Activated CD4-positive, alpha-beta T cell treated with anti-CD3 and anti-CD28 coated beads, Interleukin-2, amount 50 U/mL, for 1 hour (primary cell): ENCODE measurements around the gene PALLD.
"Not testable (repeated sequence)": the region's sequence is repeated elsewhere in the genome, so short reads cannot be mapped to it uniquely, and the experiment has no call there.

Experiments
- DNase-seq: peaks from one replicate; pipeline ENCODE4 v3.0.0-alpha.2; 2020

Gene PALLD

DNA sequence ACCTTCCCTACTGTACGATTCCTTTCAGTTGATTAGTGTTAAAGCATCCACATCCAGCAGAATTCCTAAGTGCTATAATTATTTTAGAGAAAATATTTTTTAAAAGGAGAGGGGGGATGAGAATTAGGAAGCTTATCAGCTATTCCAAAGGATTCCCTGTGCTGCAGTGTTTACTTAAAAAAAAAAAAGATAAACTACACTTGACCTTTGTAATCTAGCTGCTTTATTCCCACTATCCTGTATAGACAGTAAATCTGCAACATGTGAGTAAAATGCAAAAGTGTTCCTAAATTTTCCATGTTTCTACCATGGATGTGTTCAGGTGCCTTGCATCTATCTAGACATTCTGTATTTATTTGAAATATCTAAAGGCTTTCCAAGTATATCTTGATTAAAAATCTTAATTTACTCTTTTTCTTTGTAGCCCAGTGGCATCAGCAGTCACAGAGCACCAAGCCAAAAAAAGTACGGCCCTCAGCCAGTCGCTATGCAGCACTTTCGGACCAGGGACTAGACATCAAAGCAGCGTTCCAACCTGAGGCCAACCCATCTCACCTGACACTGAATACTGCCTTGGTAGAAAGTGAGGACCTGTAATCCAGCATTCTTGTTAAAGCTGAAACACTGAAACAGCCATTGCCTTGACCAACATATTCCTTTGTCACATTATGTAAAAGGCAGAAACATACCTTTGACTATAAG, 429.1 kb downstream of the PALLD start:
- no peak for DNase-seq

GRCh38 chr4:168928346-168928745, 431.5 kb downstream of the PALLD start:
- no peak for DNase-seq

GRCh38 chr4:168928875-168929274, 432.0 kb downstream of the PALLD start:
- no peak for DNase-seq

- no peak for DNase-seq
Measured at GRCh38 chr4:168930413-168931196, 433.8 kb downstream of the PALLD start.

DNA sequence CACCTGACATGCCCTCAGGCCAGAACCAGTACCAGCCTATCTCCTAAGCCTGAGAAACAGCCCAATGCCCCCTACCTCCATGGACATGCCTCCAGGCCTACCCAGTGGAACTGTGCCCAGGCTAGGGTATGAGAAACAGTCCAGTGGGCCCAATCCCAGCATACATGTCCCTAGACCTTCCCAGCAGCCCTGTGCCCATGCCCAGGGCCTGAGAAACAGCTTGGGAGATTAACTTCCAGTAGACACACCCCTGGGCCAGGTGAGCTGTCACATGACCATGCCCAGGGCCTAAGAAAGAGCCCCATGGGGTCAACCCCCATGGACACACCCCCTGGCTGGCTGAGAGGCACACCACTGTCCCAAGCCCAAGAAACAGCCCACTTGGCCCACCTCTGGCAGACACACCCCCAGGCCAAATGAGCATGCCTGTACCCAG, 434.4 kb downstream of the PALLD start:
- no peak for DNase-seq

DNA sequence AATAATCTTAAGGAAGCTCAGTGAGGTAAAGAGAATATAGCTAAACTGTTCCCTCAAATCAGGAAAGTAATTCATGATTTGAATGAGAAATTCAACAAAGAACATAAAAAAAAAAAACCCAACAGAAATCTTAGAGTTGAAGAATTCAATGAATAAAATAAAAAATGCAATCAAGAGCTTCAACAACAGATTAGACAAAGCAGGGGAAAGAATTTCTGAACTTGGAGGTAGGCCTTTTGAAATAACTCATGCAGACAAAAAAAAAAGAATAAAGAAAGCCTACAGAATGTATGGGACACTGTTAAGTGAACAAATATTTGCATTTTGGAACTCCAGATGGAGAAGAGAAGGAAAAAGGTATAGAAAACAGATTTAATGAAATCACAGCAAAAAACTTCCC, 435.3 kb downstream of the PALLD start:
- DNase-seq, result no peak

DNA sequence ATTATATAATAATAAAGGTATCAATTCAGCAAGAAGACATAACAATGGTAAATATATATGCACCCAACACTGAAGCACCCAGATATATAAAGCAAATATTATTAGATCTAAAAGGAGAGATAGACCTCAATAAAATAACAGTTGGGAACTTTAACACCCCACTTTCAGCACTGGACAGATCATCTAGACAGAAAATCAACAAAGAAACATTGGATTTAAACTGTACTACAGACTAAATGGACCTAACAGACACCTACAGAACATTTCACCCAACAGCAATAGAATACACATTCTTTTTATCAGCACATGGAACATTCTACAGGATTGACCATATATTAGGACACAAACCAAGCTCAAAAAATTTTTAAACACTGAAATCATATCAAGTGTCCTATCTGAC, 436.6 kb downstream of the PALLD start:
- no peak for DNase-seq

DNA sequence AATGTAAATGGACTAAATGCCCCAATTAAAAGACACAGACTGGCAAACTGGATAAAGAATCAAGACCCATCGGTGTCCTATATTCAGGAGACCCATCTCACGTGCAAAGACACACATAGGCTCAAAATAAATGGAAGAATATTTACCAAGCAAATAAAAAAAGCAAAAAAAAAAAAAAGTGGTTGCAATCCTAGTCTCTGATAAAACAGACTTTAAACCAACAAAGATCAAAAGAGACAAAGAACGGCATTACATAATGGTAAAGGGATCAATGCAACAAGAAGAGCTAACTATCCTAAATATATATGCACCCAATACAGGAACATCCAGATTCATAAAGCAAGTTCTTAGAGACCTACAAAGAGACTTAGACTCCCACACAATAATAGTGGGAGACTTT, 440.6 kb downstream of the PALLD start:
- not testable (repeated sequence) for DNase-seq

DNA sequence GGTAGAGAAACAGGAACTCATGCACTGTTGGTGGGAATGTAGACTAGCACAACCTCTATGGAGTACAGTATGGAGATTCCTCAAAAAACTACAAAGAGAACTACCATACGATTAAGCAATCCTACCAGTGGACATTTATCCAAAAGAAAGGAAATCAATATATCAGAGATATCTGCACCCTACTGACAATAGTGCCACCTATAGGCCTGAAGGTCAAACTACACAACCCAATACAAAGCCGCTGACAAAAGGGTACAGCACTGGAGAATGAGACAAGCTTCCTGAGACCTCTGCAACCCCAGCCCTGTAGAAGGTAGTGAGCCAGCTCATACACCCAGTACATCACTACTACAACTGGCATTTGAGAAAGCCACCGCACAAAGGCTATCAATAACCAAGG, 446.1 kb downstream of the PALLD start:
- no peak for DNase-seq

- DNase-seq, result no peak
Measured at GRCh38 chr4:168945291-168945690, 448.4 kb downstream of the PALLD start.

DNA sequence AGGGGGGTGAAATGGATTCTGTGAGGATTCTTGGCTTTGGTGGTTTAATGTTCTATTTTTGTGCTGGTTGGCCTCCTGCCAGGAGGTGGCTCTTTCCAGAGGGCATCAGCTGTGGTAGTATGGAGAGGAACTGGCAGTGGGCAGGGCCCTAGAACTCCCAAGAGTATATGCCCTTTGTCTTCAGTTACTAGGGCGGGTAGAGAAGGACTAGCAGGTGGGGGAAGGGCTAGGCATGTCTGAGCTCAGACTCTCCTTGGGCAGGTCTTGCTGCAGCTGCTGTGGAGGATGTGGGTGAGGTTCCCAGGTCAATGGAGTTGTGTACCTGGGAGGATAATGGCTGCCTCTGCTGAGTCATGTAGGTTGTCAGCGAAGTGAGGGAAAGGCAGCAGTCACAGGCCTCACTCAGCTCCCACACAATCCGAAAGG, 456.0 kb downstream of the PALLD start:
- DNase-seq, result not testable (repeated sequence)

DNA sequence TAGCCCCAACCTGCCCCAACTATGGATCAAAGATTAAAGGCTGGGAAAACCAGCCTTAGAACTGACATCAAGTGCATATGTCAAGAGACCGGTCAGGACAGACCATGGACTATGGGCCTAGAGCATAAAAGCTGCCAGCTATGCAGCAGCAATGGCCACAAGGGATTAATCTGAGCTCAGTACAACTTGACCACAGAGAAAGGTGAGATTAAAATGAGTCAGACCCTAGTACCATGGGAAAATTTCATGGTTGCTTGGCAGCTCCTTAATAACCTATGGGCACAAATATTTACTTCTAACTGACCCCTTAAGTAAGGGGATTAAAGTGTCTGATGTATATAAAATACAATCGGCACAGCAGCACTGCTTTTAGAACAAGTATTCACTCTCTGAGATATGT, 458.8 kb downstream of the PALLD start:
- DNase-seq, result no peak

- no peak for DNase-seq
Measured at GRCh38 chr4:168960716-168961115, 463.9 kb downstream of the PALLD start.

GRCh38 chr4:168972596-168972995, 475.7 kb downstream of the PALLD start:
- no peak for DNase-seq
